Kidney epithelial cell (primary cell): Measurements from ENCODE around the gene NLGN4X. TPM values are rescaled to one million over a fixed set of nuclear protein-coding genes. Genes with fewer than 3 reads are reported as not detected.

Experiments
- DNase-seq: peaks from one replicate; pipeline ENCODE4 v3.0.0-alpha.2; 2010; ENCODE audit warnings: low read depth
- H3K27me3 ChIP-seq: 2 replicates; pipeline ENCODE4 v1.6.0; 2011; ENCODE audit warnings: low read length; ENCODE audit not compliant: control insufficient read depth, insufficient read depth
- H3K36me3 ChIP-seq: 2 replicates; pipeline ENCODE4 v1.5.1; 2011; ENCODE audit warnings: low read length; ENCODE audit not compliant: control insufficient read depth, insufficient read depth
- H3K4me3 ChIP-seq: 2 replicates; pipeline ENCODE4 v1.5.1; 2011; ENCODE audit warnings: low read depth, mild to moderate bottlenecking, control low read depth, low read length
- CTCF ChIP-seq: IDR thresholded peaks from 2 replicates; pipeline ENCODE4 v1.5.1; 2011; ENCODE audit warnings: mild to moderate bottlenecking, moderate library complexity, low read length, control low read depth, inconsistent platforms; ENCODE audit not compliant: insufficient read depth, poor library complexity, severe bottlenecking
- total RNA-seq: library from RNA; depleted of rRNA; stranded (reverse); fragments of >200 nt; gene quantifications from 2 replicates; pipeline ENCODE4 v1.2.3, GENCODE V29; 2015

NLGN4X gene
- total RNA-seq, 1 donor from 2014 or later = 1.5 TPM

- no peak for TF ChIP-seq CTCF
- DNase-seq = no peak
- Histone ChIP-seq H3K36me3 (no peaks in the 10 kb centered on the region), H3K4me3 (no peak overlapping the region), H3K27me3 (no peaks in the 10 kb centered on the region)
Measured at GRCh38 chrX:6004529-6004928, 224.1 kb downstream of the NLGN4X start.

GRCh38 chrX:6002056-6002455 is 226.6 kb downstream of the NLGN4X start:
- no peak for DNase-seq
- no peak for TF ChIP-seq CTCF
- no peak overlapping the region for H3K4me3 ChIP-seq
- no peaks in the 10 kb centered on the region for H3K27me3 ChIP-seq
- H3K36me3 ChIP-seq = no peaks in the 10 kb centered on the region

GRCh38 chrX:5998901-5999300 is 229.8 kb downstream of the NLGN4X start:
- H3K36me3 ChIP-seq = no peaks in the 10 kb centered on the region
- H3K27me3 ChIP-seq = no peaks in the 10 kb centered on the region
- no peak for DNase-seq
- no peak for TF ChIP-seq CTCF
- H3K4me3 ChIP-seq = no peak overlapping the region

GRCh38 chrX:5998456-5998855 is 230.2 kb downstream of the NLGN4X start:
- TF ChIP-seq CTCF = no peak
- Histone ChIP-seq H3K27me3 (no peaks in the 10 kb centered on the region), H3K36me3 (no peaks in the 10 kb centered on the region), H3K4me3 (no peak overlapping the region)
- no peak for DNase-seq

- no peak for TF ChIP-seq CTCF
- Histone ChIP-seq H3K36me3 (no peaks in the 10 kb centered on the region), H3K27me3 (no peaks in the 10 kb centered on the region), H3K4me3 (no peak overlapping the region)
- no peak for DNase-seq
Measured at GRCh38 chrX:5991393-5991792, 237.3 kb downstream of the NLGN4X start.

- Histone ChIP-seq H3K27me3 (no peaks in the 10 kb centered on the region), H3K4me3 (no peak overlapping the region), H3K36me3 (no peaks in the 10 kb centered on the region)
- no peak for DNase-seq
- no peak for TF ChIP-seq CTCF
Measured at GRCh38 chrX:5979338-5979737, 249.3 kb downstream of the NLGN4X start.
